HG03095 (cell line): ENCODE measurements around the gene PPP2R2C.

ENCODE experiments used
- ATAC-seq: cut with Tn5 transposase; IDR thresholded peaks from one replicate; pipeline ENCODE4 v1.9.1; 2021; ENCODE audit warnings: moderate library complexity; ENCODE audit not compliant: unreplicated experiment

PPP2R2C gene

DNA sequence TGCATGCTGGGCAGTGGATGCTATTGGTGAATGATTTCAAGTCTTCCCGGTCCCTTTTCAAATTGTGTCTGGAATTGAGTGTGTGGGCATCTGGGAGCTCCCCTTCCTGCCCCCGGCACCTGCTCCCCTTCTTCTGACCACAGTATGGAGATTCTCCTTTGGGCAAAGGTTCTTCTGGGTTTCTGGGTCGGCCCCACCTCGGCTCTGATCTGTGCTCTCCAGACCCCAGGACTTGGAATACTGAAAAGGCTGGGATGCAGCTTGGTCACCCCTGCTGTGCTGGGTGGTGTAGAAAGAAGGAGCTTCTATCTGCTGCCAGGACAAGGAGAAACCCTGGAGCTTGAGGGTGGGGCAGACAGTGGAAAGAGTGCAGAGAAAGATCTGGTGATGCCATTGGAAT lies 124.0 kb downstream of the PPP2R2C start:
- no peak for ATAC-seq

DNA sequence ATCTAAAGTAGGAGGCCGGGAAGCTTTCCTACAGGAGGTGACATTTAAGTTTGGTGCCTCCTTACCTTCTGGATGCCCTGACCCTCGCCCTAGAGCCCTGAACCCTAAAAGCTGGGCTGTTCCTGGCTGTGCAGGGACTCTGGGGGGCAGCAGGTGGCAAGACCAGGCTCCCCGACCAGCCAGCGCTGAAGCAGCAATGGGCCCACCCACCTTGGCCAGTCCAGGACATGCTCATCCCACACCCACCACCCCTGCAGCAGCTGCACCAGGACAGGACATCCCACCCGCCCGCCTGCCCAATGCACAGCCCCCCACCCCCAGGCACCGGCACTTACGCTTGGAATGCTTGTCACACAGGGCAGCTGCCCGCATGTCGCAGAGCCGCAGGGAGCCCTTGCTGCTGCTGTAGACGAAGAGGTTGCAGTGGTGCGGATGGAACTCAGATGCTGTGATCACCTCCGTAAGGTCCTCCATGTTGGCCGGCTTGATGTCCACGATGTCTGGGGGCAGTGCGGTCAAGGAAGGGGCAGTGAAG lies 124.8 kb downstream of the PPP2R2C start:
- ATAC-seq = no peak

DNA sequence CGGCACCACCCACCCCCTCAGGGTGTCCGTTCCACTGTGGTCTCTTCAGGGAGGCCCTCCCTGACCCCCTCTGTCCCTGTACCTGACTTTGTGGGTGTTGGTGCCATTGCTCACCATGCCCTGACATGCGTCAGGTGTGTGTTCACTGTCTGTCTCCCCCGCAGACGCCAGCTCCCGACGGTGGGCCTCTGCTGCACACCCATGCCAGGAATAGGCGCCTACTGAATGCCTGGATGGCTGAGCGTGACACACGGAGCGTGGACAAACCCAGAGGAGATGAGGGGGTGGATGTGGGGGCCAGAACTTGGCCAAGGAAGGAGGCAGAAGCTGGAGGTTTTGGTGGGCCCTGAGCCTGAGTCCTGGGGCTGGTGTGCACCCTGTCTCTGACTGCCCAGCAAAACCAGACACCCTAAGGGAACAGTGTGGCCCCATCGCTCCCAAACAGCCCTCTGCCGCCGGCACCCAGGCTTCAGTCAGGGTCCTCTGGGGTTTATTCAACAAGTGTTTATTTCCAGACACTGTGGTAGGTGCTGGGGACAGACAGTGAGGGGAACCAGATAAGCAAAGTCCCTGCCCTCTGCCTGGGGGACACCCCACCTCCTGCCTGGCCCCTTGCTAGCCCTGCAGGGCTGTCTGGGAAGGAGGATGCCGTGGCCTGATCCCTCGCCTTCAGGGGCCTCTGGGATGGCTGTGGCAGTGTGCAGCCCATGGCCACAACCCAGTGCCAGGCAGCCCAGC lies 125.9 kb downstream of the PPP2R2C start:
- no peak for ATAC-seq

DNA sequence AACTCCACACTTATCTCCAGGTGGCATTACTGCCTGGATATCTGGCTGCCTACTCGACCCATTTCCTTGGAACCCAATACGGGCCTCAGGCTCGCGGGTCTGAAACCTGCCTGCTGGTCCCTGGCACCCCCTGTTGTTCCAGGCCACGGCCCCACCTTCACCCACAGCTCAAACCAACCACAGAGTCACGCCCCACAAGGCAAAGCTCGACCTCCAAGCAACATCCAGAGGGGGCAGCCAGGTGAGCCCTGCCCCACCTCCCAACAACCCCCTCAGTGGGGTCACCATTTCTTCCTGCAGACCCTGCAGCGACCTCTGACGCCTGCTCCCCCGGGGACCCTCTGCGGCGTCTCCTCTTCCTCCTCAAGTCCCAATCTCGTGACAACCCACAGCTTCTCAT lies 126.5 kb downstream of the PPP2R2C start:
- no peak for ATAC-seq

DNA sequence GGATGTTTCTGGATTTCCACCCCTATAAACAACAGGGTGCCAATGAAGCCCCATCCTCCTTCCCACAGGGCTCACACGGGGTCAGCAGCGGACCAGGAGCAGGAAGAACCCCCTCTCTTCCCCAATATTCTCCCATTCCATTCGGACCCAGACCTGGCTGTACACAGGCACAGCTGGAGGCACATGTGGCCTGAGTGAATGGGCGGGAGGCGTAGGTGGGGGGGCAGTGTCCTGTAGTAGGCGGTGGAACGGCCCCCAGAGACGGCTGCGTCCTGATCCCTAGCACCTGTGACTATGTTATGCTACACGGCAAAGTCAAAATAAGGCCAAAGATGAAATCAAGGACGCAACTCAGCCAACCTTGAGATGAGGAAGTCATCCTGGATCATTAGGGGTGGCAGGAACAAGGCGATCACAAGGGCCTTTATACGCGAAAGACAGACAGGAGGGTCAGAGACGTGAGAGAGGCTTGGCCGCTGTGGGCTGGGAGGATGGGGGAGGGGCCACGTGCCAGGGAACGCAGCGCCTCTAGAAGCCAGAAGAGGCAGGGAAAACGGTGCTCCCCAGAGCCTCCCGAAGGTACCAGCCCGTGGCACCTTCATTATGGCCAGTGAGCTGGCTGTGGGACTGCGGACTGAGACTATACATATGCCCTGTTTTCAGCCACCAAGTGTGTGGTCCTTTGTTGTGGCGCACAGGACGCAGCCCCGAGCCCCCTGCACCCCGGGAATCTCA lies 127.2 kb downstream of the PPP2R2C start:
- no peak for ATAC-seq

DNA sequence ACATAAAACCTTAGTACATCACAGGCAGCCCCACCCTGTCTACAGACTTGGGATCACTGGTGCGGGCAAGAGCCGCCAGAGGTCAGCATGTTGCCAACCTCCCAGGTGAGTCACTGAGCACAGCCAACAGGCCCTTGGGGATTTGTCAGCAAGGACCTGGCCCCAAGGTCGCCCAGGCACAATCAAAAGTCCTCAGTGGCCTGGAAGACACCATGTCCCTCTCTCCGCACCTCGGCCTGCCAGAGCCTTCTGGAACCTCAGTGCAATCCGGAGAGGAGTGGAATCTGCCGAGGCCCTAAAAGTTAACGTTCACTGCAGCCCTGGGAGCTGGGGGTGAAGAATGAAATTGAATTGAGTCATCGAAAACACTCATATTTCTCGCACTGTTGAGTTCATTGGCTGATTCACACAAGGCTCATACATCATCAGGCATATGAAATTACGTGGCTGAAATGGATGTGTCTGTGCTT lies 128.4 kb downstream of the PPP2R2C start:
- no peak for ATAC-seq

DNA sequence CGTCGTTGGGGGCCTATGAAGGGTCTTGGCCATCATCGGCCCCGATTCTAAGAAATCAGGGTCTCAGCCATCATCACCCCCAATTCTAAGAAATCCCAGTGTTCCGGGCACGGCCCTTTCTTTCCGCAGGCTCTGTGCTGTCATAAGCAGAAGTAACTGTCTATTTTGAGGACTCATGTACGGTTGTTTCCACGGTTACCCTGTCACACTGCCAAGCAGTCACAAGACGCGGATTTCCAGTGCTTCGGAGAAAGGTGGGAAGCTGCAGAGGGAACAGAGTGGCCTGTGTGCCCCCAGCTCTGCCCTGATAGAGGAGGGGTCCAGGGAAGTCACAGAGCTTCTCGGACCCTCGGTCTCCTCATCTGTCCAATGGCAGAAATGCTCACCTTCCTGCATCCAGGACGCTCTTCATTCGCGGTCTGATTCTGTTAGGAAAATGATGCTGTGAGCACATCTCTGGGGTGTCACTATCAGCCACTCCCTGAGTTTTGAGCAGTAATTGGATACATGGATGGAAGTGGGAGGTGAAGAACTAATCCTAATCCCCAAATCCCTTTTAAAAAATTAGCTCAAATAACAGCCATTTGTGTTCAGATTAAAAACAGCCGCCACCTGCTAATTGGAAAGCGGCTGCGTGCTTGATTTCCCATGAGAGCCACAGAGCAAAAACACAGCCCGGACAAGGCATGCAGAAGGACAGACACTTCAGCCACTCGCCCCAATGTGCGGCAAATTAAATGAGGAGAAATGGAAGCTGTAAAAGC lies 129.7 kb downstream of the PPP2R2C start:
- ATAC-seq = no peak

DNA sequence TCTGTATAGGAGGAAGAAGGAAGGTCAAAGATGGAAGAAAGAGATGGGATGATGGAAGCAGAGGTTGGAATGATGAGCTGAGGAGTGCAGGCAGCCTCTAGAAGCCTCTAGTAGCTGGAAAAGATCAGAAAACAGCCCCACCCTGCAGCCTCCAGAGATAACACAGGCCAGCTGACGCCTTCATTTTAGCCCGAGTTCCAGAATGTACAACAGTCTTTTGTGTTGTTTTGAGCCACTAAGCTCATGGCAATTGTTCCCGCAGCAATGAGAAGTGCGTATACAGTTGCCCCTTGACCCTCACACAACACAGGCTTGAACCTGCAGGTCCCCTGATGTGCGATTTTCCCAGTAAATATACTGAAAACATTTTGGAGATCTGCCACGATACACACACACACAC lies 130.7 kb downstream of the PPP2R2C start:
- ATAC-seq = no peak

DNA sequence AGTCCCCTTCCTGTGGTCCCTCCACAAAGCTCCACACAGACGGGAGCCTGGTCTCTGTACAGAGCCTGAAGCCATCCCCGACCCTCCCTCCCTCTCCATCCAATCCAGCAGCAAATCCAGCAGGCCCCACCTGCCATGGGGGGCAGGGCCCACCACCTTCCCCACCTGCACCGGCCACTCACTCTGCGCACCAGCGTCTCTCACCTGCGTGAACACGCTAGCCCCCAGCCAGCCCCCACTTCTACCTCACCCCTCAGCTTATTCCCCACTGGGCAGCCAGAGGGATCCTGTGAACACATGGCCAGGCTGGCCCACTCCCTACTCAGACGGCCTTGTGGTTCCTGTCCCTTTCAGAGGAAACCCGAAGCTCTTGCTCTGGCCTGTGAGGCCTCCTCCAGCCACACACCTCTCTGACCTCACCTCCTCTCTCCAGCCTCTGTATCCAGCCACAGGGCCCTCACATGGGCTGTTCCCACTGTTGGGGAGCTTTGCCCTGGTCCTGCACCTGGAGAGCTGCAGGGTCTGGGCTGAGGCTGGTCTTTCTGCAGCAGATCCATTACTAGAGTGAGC lies 131.9 kb downstream of the PPP2R2C start:
- no peak for ATAC-seq

DNA sequence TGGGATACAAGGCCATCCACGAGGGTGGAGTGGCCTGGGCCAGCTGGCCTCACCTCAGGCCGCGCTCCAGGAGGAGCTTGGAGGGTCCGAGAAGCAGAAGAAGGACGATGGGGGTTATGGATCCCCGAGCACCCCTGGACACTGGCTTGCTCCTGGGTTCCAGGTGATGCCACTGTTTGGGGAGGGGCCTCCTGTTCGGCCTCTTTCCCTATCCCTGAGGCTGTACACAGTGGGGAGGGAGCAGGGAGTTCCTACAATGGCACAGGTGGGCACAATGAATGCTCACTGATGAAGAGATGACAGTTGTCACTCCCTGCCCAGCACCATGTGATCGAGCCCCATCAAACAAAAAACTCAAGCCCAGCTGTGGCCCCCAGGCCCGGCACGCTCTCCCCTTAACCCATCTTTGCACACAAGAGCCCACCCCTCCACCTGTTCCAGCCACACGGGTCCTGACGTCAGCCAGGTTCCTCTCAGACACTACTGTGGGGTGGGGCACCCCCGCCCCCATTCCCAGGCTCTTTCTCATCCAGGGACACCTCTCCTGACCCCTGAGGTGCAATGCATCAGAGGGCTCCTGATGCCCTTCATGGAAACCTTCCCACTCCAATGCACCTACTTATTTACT lies 132.5 kb downstream of the PPP2R2C start:
- no peak for ATAC-seq

DNA sequence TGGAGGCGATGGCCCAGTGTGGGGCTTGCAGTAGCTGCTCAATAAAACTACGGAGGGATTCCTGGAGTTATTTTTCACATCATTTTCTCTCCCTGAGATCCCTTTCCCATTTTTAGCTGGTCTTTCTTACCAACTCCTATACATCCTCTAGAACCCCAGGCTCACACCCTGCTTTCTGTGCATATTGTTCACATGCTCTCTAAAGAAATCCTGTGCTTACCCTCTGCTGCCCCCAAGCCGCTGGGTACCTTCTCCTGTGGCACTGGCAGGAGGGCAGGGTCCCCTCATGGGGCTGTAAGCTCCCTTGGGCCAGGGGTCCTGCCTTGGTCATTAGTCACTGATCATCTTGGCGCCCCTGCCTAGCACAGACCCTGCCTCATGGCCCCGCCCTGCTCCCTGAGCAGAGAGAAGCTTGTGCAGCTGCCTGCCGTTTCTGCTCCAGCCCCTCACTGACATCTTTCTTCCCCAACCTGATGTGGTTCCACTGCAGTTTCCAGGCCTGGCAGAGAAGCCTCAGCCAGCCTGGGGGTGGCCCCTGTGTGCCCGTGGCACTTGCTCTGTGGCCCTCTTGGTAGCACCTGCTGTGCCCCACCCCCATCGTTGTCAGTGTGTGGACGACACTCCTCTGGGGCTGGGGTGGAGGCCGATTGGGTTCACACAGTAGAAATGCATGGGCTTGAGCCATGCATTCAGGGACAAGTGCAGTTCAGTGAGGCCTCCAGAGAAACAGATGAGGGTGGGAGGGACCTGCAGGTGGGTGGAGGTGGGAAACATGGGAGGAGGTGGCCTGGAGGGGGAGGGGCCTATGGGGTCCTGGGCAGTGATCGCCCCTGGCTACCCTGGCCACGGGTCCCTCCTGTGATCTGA lies 133.2 kb downstream of the PPP2R2C start:
- ATAC-seq = no peak

DNA sequence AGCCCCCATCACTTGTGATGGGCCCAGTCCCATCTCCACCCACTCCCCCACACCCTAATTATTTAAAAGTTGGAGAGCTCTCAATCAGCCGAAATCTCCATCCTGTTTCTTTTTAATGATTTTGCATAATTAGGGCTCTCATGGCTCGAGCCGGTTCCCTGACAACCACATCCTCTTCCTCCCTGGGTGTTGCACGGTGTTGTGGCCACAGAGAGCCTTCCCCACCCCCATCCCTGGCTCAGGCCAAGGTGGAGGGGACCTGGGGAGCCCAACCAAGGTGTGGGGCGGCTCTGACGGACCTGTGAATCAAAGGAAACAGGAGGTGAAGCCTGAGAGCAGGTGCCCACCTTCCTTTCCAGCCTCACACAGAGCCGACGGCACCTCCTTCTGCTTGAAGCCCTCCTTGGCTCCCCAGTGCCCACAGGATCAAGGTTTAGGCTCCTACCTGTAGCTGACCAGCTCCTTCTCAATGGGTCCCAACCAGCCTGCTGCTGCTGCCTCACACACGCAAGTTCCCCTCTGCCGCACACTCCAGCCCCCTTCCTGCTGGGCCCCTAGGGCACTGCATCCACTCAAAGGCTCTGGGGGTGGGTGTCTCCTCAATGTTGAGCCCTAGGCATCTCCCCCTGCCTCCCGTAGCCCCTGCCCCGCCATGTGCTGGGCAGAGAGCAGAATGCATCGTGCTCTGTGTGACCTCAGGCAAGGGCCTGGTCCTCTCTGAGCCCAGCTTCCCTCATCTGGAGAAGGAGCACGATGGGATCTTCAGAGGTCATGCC lies 134.1 kb downstream of the PPP2R2C start:
- ATAC-seq = no peak

DNA sequence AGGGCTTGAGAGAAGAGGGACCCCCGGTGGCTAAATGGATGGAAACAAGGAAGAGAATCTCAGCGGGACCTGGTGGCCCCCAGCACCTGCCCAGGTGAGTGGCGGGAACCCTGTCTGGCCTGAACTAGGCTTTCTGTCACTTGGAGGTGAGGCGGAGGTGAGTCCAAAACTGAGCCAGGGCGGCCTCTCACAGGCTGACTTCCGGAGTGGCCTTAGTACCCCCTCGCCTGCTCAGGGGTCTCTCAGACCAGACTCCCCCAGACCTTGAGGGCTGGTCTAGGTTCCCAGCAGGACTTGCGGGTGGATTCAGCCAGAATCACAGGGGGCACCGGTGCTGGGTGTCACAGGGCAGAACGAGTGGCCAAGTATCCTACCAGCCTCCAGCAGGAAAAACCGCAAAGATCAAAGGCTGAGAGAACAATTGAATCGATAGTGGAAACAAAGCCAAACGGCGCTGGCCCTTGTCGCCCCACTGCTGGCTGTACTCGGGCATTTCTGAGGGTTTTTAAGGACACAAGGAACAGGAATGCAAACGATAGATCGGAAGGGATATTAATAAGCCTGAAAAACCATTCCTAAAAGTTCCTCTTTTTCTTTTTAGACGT lies 135.0 kb downstream of the PPP2R2C start:
- ATAC-seq = no peak

DNA sequence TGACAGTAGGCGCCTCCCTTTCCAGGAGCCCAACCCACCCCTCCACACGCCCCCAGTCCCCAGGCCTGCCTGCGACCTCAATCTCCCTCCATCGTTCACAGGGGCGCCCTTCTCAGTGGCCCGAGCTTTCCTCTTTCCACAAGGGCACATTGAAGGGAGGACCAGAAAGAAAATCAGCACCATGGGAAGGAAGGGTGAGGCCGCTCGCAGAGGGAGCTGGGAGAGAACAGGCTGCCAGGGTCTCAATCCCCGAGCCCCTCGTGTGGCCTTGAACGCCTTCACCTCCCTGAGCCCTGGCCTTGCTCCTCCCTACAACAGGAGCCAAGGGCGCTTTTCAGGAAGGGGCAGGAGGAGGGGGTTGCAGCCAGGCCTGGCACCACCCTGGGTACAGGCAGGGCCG lies 136.2 kb downstream of the PPP2R2C start:
- ATAC-seq = no peak

DNA sequence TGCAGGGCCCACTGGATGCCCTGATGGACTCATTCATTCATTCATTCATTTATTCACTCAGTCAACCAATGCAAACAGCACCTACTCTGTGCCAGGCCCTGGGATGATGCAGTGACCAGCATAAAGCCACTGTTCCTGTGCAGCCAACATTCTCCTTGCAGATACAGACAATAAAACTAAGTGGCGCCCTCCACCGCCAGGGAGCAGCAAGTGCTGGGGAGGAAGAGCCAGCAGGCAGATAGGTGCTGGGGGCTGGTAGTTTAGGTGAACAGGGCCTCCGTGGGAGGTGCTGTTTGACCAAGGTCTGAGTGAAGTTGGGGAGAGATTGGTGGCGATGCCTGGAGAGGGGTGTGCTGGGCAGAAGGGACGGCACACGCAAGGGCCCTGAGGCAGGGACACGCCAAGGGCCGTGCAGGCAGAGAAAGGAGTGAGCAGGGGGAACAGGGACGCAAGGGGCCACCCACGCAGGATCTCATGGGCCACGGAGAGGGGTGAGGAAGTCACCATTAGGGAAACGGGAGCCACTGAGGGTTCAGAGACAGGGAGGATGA lies 137.3 kb downstream of the PPP2R2C start:
- no peak for ATAC-seq

DNA sequence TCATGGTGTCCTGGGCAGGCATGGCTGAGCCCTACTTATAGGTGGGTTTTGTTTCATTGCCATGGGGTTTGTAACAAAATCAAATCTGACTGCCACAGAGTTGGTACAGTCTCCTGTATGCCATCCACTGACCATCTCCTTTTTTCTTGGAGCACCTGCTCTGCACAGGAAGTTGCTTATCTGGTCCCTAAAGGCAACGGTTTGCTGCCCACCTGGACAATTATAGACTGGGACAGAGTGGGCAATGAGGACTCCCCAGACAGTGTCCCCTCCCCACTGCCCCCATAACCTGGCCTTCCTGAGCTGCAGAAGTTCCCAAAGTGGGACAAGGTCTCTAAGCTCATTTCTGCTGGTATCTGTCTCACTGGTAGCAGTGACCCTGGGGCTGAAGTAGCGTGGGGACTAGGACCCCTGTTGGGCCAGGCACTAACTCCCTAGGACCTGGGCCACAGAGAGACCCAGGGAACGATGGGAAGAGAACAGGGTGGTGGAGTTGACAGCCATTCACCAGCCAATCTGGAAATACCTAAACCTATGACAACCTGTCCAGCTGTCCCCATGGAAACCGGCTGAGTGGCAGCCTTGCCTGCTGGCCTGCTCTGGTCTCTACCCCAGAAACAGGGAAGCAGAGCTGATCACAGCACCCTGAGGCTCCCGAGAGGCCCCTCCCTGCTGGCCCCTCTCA lies 138.1 kb downstream of the PPP2R2C start:
- no peak for ATAC-seq

DNA sequence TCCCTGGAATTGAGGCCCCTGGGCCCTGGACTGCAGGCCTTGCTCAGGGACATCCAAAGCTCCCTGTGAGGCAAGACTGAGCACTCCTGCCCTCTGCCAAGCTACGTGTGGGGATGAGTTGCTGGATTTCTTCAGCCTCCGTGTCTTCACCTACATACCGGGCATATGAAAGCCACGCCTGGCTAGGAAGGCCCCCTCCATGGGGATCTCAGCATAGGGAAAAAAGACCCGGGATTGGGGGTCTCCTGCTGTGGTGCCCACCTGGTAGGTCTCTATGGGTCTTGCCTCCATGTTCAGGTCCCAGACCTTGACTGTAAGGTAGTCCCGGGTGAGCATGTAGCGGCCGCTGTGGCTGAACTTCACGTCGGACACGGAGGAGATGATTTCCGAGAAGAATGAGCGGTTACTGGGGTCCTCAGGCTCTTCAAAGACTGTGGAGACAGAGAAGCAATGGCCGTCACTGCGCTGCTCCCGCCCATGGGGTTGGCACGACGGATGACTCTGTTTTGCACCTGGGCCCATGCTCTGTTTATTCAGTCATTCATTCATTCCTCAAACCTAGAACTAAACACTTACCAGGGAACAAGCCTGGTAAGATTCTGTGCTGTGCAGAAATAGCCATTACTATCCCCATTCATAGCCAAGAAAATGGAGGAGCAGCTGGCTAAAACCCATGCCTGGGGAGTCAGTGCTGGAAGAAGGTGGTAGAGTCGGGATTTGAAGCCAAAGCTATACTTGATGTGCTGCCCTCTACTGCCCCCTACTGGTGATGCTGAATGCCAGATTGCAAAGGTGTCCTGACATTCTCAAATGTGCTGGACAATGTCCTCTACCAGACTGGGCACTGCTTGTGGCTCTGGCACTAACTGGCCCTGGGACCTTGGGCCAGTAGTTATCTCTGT lies 138.9 kb downstream of the PPP2R2C start:
- ATAC-seq = no peak
